GM19452 (cell line): ENCODE data around the gene SS18L1.

Source experiments
- ATAC-seq: cut with Tn5 transposase; IDR thresholded peaks from one replicate; pipeline ENCODE4 v1.9.1; 2021; ENCODE audit not compliant: unreplicated experiment

SS18L1 gene

DNA sequence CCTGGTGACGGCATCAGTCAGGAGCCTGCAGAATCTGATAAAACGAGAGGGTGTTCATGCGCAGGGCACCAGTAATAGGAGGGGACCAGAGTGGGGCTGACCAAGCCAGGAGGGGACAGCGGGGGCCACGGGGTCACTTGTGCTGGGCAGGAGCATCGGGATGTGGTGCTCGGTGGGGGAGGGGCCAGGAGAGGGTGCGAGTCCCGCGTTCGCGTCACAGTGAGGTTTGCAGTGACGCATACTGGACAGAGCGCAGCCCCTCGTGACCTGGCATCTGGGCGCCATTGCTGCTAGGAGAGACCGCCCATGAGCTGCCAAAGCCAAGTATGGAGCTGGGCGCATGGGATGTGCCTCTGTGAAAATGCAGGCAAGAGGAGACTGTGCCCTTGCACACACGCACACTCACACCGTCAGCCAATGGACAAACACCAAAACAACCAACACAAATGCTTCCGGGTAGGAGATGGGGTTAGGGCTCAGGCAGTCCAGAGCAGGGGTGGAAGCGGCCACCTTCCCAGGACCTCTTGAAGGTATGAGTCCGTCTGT, 25.4 kb downstream of the SS18L1 start:
- no peak for ATAC-seq

DNA sequence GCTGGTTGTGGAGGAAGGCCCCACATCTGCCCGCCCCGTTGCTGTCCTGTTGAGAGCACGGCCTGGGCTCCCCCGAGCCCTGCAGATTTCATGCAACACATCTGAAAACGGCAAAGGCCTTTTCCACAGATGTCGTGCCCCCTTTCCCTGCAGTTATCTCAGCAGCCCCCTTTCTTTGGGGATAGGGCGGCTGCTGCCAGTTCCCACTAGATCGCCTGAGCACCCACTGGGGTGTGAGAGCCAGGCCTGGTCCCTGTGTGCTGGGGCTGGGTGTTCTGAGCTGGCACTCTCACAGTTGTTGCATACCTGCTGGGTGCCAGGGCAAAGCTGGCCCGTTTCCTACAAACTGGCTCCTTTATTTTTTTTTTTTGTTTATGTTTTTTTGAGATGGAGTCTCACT, 27.0 kb downstream of the SS18L1 start:
- ATAC-seq: no peak

DNA sequence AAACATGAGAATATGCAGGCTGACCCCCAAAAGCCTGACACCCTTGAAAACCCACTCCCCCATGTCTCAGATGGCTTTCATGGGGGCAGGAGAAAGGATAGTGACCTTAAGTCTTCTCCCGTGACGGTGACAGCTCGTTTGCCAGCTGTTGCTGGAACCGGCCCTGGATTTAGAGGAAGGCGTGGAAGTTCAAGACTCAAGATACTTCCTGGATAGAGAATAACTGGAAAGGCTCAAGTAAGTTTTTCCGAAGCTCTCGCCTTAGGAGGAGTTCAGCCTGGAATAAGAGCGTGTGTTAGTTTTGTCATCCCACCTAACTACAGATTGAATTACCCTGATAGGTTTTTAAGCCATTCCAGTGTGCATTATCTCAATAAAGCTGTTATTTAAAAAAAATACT, 27.7 kb downstream of the SS18L1 start:
- no peak for ATAC-seq

DNA sequence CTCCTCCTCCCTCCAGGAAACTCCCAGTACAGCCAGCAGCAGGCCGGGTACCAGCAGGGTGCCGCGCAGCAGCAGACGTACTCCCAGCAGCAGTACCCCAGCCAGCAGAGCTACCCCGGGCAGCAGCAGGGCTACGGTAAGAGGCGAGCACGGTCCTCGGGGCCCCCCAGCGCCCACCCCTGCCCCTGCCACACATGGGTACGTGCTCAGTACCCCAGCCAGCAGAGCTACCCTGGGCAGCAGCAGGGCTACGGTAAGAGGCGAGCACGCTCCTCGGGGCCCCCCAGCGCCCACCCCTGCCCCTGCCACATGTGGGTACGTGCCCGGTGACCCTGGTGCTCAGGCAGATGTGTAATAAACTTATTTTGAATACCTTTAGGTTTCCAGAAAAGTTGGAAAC, 29.1 kb downstream of the SS18L1 start:
- ATAC-seq: no peak

DNA sequence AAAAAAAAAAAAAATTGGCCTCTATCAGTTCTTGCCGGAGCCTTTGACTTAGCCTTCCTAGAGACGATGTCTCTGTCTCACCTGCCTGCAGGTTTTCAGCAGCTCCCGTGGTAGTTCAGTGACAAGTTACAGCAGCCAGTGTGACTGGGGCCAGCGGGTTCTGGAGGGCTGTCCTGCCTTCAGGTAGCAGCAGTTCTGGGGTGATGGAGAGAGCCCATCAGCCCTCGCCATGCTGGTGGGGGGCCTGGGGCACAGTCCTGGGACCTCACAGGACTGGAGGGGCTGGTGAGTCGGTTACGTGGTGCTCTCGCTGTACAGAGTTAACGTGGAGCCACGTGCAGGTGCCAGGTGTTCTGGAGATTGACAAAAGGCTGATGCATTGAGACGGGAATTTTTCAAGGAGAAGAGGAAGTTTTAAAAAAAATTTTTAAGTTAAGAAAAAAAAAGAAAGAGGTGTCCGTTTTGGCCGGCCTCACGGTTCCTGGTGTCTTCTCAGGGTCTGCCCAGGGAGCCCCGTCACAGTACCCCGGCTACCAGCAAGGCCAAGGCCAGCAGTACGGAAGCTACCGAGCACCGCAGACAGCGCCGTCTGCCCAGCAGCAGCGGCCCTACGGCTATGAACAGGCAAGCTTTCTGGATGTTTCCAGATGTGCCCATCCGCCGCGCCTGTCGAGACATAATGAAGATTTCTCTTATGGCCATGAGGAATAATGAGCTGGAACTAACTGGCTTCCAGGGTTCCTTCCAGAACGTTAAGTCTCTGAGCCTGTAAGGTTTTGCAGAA, 30.6 kb downstream of the SS18L1 start:
- no peak for ATAC-seq

DNA sequence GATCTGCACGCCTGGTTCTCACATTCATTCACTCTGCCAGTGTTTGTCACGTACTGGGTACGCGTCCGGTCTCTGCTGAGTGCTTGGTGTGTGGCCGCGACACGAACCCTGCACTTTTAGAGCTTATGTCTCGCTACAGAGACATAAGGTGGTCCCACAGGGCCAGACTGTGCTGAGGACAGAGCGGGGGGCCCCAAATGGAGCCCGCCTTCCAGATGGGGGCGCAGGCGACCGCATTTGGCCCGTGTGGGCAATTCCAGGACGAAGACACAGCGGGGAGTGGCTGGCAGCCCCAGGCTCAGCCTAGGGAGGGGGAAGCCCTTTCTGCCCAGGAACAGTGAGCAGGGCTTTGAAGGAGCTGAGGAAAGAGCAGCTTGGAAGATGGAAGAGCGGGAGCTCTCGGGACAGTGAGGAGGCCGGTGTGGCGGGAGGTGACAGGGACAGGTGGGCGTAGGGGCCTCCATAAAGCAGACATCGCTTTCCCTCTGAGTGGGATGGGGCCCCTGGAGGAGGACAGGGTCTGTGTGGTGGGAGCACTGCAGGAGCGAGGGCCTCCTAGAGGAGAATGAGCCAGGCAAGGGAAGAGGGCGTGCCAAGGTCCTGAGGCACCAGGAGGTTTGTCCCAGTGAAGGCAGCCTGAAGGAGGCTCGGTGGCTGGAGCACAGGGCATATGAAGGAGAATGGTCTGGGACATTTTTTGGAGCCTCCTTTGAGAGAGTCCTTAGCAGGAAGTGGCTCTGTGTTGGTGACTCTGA, 31.5 kb downstream of the SS18L1 start:
- ATAC-seq: no peak

DNA sequence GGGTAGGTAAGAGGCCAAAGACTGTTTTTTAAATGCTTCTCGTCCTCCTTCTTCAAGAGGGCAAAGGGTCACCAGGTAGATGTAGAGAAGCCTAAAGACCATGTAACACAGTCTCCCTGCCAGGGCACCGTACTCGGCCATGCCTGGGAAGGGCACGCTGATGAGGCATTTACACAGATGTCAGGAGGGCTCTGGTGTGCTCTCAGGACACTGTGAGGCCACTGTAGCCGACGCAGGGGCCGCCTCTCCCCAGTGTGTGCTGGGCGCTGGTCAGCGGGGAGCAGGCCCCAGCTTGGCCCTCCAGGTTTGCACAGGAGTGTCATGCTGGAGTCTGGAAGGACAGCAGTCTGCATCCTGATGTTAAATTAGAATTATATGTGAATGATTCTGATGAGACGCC, 32.1 kb downstream of the SS18L1 start:
- no peak for ATAC-seq

DNA sequence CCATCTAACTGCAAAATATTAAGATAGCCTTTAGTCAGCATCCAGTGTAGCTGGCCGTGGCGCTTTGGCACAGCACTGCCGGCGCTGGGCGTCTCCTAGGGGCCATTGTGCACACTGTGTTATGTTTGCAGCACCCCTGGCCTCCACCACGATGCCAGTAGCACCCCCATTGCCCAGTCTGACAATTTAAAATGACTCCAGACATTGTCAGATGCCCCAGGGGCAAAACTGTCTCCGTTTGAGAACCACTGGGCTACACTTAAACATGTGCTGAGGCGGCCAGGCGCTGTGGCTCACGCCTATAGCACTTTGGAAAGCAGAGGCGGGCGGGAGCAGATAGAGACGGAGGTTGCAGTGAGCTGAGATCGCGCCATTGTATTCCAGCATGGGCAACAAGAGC, 33.3 kb downstream of the SS18L1 start:
- no peak for ATAC-seq

DNA sequence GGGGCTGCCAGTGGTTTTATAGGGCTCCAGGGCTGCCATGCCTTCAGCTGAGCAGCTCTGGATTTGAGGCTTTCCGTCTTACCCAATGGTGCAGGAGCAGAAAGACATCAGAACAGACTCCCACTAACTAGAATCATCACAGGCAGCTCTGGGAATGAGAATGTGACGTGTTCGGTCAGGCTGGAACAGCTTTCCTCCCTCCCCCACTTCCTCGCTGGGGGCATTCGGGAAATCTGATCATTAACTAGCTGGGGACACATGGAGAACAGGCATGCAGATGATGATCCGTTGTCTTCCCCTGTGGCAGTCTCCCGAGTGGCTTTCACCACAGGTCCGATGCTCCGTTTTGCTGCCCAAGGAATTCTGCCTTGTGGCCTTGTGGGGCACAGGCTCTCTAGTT, 33.7 kb downstream of the SS18L1 start:
- ATAC-seq: no peak

DNA sequence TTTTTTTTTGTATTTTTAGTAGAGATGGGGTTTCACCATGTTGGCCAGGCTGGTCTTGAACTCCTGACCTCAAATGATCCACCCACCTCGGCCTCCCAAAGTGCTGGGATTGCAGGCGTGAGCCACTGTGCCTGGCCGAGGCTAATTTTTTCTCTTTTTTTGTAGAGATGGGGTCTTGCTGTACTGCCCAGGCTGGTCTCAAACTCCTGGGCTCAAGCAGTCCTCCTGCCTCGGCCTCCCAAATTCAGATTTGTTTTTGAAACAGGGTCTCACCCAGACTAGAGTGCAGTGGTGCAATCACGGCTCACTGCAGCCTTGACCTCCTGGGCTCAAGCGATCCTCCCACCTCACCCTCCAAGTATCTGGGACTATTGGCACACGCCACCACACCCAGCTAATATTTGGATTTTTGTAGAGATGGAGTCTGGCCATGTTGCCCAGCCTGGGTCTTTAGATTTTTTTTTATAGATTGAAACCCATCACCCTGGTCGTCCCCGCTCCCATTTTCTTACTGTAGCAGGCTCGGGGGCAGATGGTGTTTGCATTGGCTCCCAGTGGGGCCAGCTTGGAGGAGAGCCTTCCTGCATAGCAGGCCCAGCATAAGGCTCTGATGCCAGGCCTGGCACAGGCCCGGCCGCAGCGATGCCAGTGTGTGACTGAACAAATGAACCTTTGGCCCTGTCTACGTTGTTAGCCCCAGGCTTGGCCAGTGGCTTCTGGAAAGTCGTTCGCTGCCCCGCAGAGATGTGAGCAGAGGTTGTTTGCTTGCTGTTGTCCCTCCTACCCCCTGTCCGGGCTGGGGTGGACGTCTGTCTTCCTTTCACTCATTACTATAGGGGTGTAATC, 35.0 kb downstream of the SS18L1 start:
- no peak for ATAC-seq

DNA sequence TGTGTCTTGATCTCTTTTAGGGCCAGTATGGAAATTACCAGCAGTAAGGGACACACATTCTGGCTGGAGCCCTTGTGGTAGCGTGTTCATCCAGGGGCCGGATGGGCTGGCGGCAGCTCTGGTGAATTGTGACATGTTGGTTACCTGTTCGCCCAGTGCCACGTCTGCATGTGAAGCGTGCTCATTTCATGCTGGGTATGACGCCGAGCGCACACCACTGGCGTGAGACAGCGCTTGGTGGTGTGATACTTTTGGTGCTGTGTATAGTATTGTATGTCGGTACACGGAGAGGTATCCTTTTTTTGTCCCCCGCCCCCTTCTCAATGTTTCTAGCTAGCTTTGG, 35.6 kb downstream of the SS18L1 start:
- ATAC-seq: no peak

DNA sequence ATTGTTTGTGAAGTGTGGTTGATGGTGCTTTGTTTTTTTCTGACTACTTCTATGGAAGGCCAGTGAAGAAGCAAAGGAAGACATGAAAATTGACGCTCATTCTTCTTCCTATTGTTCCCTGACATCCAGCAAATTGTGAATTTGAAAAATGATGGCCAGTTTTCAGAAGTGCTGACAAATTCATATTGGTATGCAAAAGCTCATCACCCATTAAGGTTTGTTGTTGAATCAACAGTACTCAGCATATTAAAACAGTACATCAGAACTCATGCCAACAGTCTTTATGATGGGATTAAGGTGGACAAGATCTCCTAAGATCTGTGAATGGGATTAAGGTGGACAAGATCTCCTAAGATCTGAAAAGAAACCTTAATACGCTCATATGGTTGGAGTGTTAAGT, 38.2 kb downstream of the SS18L1 start:
- no peak for ATAC-seq

DNA sequence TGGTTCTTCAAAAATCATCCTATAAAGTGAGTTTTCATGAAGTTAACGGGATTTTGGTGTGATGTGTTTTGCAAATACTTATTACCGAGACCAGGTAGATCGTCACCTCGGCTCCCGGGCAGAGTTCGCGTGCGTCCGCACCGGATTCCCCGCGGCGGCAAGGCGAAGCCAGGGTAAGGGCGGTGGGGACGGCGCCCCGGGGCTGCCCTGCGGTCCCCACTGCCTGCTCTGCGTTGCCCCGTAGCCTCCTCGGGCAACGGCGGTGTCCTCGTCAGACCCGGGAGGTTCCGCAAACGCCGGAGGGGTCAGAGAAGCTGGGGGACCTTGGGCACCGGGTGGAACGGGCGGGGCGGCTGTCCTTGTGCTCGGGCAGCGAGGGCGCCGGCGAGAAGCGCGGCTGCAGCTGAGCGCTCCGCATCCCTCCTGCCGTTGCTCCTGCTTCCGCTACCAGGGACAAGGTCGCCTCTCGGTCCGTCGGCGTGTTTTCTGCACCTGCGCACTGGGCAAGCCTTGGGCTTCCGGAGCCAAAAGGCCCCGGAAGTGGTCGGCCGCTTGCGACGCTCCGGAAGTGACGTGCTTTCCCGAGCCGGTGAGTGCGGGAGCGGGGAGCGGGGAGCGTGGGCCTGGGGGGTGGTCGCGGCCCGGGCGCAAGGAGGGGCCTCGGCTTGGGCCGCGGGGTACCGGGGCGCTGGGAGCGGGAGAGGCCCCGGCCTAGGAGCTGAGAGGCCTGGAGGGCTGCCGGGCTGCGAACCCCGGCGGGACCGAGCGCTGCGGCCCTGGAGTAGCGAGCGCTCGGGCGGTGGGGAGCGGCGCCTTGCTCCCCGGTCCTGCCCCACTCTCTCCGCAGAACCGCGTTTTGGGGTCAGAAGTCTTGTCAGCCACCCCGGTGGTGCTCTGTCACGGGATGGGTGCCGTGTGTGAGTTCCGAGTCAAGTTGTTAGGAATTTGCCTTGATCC, 39.2 kb downstream of the SS18L1 start, which contains the start of gene MTG2:
MTG2 (plus strand) TSS at position 560 of the 957 bp plus-strand sequence. CDS start 10,393 bp downstream, outside the sequence.
- peak; percentile 95 for ATAC-seq

DNA sequence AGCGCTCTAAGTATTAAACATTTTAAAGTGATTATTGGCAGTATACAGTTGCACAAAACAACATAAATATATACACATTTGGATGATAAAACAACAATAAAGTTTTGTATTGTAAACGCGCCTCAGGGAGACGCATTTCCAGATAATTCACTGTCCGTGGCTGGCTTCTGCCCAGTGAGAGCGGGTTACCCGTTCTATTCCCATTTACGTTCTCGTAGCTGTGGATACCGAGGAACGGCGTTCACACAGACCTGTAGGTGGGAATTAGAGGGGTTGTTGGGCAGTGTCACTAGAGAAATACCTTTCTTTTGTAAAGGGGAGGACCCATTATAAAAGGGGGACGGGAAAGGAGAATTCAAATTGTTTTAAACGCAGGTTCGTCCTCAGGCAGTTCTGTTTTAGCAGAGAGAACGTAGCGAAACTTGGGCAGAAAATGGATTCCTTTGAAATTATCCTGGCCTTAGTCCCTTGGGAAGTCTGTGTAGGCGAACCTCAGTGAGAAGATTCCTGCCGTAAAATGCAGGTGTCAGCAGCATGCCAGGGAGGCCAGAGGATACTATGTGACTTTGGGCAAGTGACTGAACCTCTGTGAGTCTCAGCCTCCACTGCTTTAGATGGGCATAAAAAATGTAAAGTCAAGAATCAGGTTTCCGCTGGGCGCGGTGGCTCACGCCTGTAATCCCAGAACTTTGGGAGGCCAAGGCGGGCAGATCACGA, 40.0 kb downstream of the SS18L1 start:
- ATAC-seq: no peak

DNA sequence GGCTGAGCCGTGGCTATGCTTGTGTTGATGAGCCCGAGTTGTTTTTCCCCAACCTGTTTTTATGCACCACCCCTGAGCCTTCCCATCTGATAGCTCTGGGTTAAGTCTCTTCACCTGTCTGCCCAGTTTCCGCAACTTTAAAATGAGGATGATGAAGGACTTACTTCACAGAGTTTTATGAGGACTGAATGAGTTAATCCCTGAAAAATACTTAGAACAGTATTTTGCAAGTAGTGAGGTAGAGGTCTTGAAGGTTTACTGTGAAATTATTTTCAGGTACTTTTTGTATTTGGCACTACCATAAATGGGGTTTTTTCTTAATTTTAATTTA, 42.5 kb downstream of the SS18L1 start:
- ATAC-seq: no peak

DNA sequence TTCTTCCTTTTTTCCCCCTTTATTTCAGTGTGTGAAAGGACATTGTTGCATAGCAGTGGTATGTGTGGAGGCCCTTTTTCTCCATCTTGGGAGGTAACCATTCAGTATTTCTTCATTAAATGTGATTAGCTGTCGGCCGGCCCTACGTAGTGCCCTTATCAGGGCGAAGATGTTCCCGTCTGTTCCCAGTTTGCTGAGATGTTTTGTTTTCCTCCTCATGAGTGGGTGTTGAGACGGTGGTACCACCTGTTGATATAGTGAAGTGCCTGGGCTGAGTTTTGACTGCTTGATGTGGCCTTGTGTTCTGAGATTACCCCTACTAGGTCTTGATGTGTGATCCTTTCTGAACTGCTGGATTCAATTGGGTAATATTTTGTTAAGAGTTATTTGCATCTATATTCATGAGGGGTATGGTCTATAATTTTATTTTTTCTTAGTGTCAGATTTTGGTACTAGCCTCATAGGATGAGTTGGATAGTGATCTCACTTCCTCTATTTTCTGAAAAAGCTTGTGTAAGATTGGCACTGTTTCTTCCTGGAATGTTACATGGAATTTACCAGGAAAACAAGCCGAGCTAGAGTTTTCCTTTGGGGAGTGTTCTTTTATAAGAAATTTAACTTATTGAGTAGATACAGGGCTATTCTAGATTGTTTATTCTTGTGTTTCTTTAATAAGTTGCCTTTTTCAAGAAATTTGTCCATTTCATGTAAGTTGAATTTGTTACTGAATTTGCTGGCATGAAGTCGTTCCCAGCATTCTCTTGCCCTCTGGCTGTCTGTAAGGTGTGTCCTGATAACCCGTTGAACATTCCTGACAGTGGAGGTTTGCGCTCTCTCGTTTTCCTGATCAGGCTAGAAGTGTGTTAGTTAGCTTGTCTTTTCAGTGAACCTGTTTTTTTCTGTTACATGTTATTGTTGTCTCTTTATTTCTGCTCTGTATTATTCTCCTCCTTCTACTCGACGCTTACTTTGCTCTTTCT, 43.6 kb downstream of the SS18L1 start:
- ATAC-seq: no peak

DNA sequence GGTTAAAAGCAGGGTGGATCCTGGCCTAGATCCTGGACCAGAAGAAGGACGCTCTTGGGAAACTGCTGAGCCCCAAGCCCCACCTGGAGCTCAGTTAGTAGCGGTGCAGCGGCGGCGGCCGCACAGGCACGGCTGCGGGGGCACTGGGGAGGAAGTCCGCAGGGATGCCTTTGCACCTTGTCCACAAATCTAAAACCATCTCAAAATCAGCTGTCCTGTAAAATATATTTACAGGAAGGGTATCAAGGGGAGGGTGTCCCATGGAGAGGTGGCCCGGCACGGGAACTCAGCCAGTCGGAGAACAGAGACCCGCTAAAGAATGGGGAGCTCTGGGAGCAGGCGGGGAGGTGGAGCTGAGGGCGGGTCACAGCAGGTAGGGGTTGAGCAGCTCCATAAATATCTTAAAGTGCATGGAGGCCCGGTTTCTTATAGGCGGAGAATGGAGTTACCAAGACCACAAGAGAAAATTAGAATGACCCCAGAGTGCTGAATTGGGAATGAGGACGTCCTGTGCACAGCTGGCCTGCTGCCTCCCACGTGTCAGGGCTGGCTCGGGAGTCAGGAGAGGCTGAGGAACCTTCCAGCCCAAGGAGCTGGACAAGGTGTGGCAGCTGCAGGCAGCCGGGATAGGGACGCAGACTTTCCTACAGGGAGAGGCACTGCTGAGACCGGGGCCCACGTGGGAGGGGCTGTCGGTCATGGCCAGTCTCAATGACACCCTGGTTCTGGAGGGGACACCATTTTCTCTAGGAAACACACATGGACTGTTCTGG, 47.3 kb downstream of the SS18L1 start:
- no peak for ATAC-seq
